Spleen (tissue), 11 donors: ENCODE measurements around the gene STX12. TPM values are rescaled to one million over a fixed set of nuclear protein-coding genes. Genes with fewer than 3 reads are reported as not detected.

Experiments
- DNase-seq: peaks from one replicate; pipeline ENCODE4 v3.0.0-alpha.2; 2020
- H3K27ac ChIP-seq, 8 donors: fragments of 200-600 bp; sonication (generic) in 7 of 8; 1 replicate in 4 of 8; 2 replicates in 4 of 8; pipeline versions ENCODE4 v1.5.0 to v1.8.0; 2016 to 2021; ENCODE audit warnings: inconsistent platforms in 4 of 8, mild to moderate bottlenecking in 4 of 8, moderate library complexity in 1 of 8
- H3K27me3 ChIP-seq, 7 donors: fragments of 200-600 bp; sonication (generic) in 6 of 7; replicated peaks in 1 of 7; 1 replicate in 4 of 7; 2 replicates in 3 of 7; pipeline versions ENCODE4 v1.5.0 to v1.8.0; 2016 to 2021; ENCODE audit warnings: inconsistent platforms in 3 of 7, mild to moderate bottlenecking in 1 of 7
- H3K36me3 ChIP-seq, 6 donors: fragments of 200-600 bp; sonication (generic) in 5 of 6; 1 replicate in 4 of 6; 2 replicates in 2 of 6; pipeline versions ENCODE4 v1.5.0 to v1.8.0; 2016 to 2021; ENCODE audit warnings: inconsistent platforms in 2 of 6
- H3K4me1 ChIP-seq, 6 donors: fragments of 200-600 bp; sonication (generic) in 5 of 6; 1 replicate in 3 of 6; 2 replicates in 3 of 6; pipeline versions ENCODE4 v1.5.0 to v1.8.0; 2016 to 2021; ENCODE audit warnings: inconsistent platforms in 3 of 6
- H3K4me3 ChIP-seq, 8 donors: fragments of 200-600 bp; sonication (generic) in 7 of 8; 1 replicate in 4 of 8; 2 replicates in 4 of 8; pipeline versions ENCODE4 v1.5.0 to v1.8.0; 2016 to 2021; ENCODE audit warnings: inconsistent platforms in 4 of 8, mild to moderate bottlenecking in 4 of 8, moderate library complexity in 2 of 8
- H3K9me3 ChIP-seq, 8 donors: fragments of 200-600 bp; sonication (generic) in 7 of 8; 1 replicate in 4 of 8; 2 replicates in 4 of 8; pipeline versions ENCODE4 v1.5.0 to v1.8.0; 2016 to 2021; ENCODE audit warnings: inconsistent platforms in 4 of 8
- POLR2A ChIP-seq, 3 donors: fragments of 450-650 bp; IDR thresholded peaks; one replicate each; pipeline ENCODE4 v1.5.1; 2017; ENCODE audit warnings: antibody characterized with exemption in 3 of 3, mild to moderate bottlenecking in 1 of 3
- POLR2AphosphoS5 ChIP-seq, 3 donors: sonication (generic); formaldehyde crosslinking; IDR thresholded peaks; one replicate each; pipeline ENCODE4 v1.5.1; 2017; ENCODE audit warnings: antibody characterized with exemption in 3 of 3
- WGBS, 5 donors: extraction: QIAGEN DNeasy Blood & Tissue Kit in 3 of 5; methylation state at CpG; one replicate each; pipeline versions ENCODE4 v1.1.5 to v1.1.7; 2013 to 2018; 5-methylcytosine and 5-hydroxymethylcytosine counted together
- intact Hi-C: fragments of 100-400 bp; cut with DNase I; formaldehyde crosslinking; loops from one replicate; pipeline ENCODE4 v1.15.0; 2023; ENCODE audit warnings: low total_unique reads
- polyA plus RNA-seq, 3 donors: library from polyadenylated mRNA; stranded (reverse); fragments of 200-250 nt; gene quantifications; one replicate each; pipeline ENCODE4 v1.2.1, GENCODE V29; 2013
- total RNA-seq, 7 donors: library from RNA; depleted of rRNA in 3 of 7; stranded (reverse); fragments of >200 nt in 3 of 7; fragmentation: NEBNext Ultra II Directional in 4 of 7; extraction: Animal tissue kit (Norgen Biotek cat#: 25700) in 4 of 7; gene quantifications; one replicate each; pipeline versions ENCODE4 v1.1.0 to v1.2.1, GENCODE V29; 2016 to 2021
- TF ChIP-seq, protein P1 (sequence below), 11 experiments: fragments of 200-600 bp in 7 of 11; fragments of 450-650 bp in 4 of 11; sonication (generic) in 4 of 11; IDR thresholded peaks in 8 of 11; conservative IDR thresholded peaks in 3 of 11; 1 replicate in 7 of 11; 2 replicates in 4 of 11; pipeline versions ENCODE4 v1.4.0 to v1.8.0; 2016 to 2021; ENCODE audit warnings: antibody characterized with exemption in 11 of 11, inconsistent platforms in 4 of 11, mild to moderate bottlenecking in 1 of 11
- donor health status: healthy with polysubstance abuse.
- donor health status: DM: no; HTN: no; CAD: no; lungs with moderate emphysema.
- donor health status: DM: no; HTN: no; CAD: no.
- donor health status: Bipolar disorder and iron deficiency.
- donor health status: healthy.
- donor health status: DM: no; HTN: no; CAD: no.
- donor health status: DM: yes; HTN: yes; CAD: no.

The STX12 gene
- total and polyA plus RNA-seq, 10 donors: 17.7 to 88.1 (median 48.2) TPM

DNA sequence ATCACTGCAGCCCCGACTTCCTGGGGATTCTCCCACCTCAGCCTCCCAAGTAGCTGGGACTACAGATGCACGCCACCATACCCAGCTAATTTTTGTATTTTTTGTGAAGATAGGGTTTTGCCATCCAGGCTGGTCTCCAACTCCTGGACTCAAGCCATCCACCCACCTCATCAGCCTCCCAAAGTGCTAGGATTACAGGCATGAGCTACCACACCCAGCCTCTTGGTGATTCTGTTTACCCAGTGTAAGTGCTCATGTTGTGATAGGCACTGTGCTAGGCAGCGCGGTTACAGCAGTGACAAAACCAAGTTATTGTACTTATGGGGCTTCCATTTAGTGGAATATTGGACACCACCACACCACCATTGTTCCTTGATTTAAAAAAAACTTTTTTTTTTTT is 9.7 kb upstream of the STX12 start:
- TF ChIP-seq, protein P1, sequence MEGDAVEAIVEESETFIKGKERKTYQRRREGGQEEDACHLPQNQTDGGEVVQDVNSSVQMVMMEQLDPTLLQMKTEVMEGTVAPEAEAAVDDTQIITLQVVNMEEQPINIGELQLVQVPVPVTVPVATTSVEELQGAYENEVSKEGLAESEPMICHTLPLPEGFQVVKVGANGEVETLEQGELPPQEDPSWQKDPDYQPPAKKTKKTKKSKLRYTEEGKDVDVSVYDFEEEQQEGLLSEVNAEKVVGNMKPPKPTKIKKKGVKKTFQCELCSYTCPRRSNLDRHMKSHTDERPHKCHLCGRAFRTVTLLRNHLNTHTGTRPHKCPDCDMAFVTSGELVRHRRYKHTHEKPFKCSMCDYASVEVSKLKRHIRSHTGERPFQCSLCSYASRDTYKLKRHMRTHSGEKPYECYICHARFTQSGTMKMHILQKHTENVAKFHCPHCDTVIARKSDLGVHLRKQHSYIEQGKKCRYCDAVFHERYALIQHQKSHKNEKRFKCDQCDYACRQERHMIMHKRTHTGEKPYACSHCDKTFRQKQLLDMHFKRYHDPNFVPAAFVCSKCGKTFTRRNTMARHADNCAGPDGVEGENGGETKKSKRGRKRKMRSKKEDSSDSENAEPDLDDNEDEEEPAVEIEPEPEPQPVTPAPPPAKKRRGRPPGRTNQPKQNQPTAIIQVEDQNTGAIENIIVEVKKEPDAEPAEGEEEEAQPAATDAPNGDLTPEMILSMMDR (IDR thresholded peaks at IDR 0.05 in 8 of 11, conservative IDR thresholded peaks at IDR 0.05 in 3 of 11): no peak
- no peak for TF ChIP-seq POLR2AphosphoS5 (IDR thresholded peaks at IDR 0.05)
- no peak for TF ChIP-seq POLR2A (IDR thresholded peaks at IDR 0.05)
- intact Hi-C loops: no loop called here
- no peak for DNase-seq
- H3K9me3 ChIP-seq: no peaks in the 10 kb centered on the region
- H3K4me1 ChIP-seq: no peaks in the 10 kb centered on the region
- H3K4me3 ChIP-seq: no peak overlapping the region
- peaks cover 0 to 42% (median 22%) of the 10 kb centered on the region in 6 donors for H3K36me3 ChIP-seq
- peak overlapping the region in 1 of 8 donors; percentile 10 for H3K27ac ChIP-seq
- 90 to 95% (median 93%) methylated on average over 4 of the region's 4 CpGs for WGBS, 5 donors
- H3K27me3 ChIP-seq: no peaks in the 10 kb centered on the region

- H3K9me3 ChIP-seq: no peaks in the 10 kb centered on the region
- H3K27ac ChIP-seq: no peak overlapping the region
- intact Hi-C loops: no loop called here
- no peak overlapping the region for H3K4me3 ChIP-seq
- no peak for TF ChIP-seq POLR2AphosphoS5 (IDR thresholded peaks at IDR 0.05)
- TF ChIP-seq, protein P1 (IDR thresholded peaks at IDR 0.05 in 8 of 11, conservative IDR thresholded peaks at IDR 0.05 in 3 of 11): no peak
- TF ChIP-seq POLR2A (IDR thresholded peaks at IDR 0.05): no peak
- DNase-seq: no peak
- H3K27me3 ChIP-seq: no peaks in the 10 kb centered on the region
- WGBS, 5 donors: 70 to 91% (median 90%) methylated on average over 2 of the region's 2 CpGs
- peaks cover 0 to 4% (median 0%) of the 10 kb centered on the region in 6 donors for H3K36me3 ChIP-seq
- H3K4me1 ChIP-seq: peaks cover 15 to 35% (median 29%) of the 10 kb centered on the region in 6 donors
Observed at GRCh38 chr1:27770293-27770830, 2.7 kb upstream of the STX12 start.

DNA sequence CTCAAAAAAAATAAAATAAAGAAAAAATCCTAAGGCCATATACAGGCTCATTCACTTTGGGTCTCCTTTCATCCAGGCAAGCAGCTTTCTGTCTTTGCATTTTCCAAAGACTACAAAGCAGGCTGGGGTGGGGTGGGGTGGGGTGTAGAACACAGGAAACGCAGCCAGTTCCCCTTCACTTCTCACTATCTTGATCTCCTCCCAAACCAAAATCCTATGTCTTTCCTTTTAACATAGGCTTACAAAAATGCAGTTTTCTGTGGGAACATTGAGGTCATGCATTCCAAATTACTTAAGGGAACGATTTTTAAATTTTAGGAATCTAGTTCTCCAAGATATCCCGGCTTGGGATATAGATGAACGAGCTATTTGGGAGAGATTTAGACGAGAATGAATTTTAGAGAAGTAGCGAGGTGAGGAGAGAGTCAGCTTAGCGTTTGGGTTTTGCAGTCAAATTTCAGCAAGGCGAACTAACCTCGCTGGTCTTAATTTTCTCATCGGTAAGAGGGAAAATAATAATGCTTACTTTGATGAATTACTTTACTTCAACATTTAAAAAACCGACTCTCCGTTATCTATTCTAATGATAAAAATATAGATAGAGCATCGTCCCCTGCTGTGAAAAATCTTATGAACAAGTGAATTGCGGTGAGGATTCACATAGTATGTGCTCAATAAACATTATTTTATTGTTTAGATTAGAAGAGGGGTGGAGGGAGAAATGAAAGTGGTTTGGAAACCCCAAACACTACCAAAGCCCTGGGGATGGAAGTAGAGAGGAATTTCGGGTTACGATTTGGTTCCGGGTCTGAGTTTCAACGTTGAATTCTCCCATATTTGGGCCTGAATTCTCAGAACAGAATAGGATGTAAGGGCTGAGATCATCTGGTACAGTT is 735 bp upstream of the STX12 start:
- intact Hi-C loops: no loop called here
- peak overlapping the region; percentile 83 to 99 (median 91) for H3K4me3 ChIP-seq
- H3K27ac ChIP-seq: peak overlapping the region; percentile 93 to 99 (median 98)
- WGBS, 5 donors: 15 to 24% (median 16%) methylated on average over 18 of the region's 18 CpGs
- no peaks in the 10 kb centered on the region for H3K27me3 ChIP-seq
- no peak for TF ChIP-seq POLR2A (IDR thresholded peaks at IDR 0.05)
- TF ChIP-seq, protein P1 (IDR thresholded peaks at IDR 0.05 in 8 of 11, conservative IDR thresholded peaks at IDR 0.05 in 3 of 11): no peak
- no peak for TF ChIP-seq POLR2AphosphoS5 (IDR thresholded peaks at IDR 0.05)
- H3K4me1 ChIP-seq: peaks cover 19 to 54% (median 47%) of the 10 kb centered on the region in 6 donors
- H3K36me3 ChIP-seq: peaks cover 0 to 23% (median 4%) of the 10 kb centered on the region in 6 donors
- no peak for DNase-seq
- no peaks in the 10 kb centered on the region for H3K9me3 ChIP-seq
